ENCODE data around the gene NXF1. TPM values are rescaled to one million over a fixed set of nuclear protein-coding genes. Genes with fewer than 3 reads are reported as not detected.
"Not testable (repeated sequence)": the region's sequence is repeated elsewhere in the genome, so short reads cannot be mapped to it uniquely, and the experiment has no call there.

The NXF1 gene
- polyA plus RNA-seq, 1 experiment: 48.9 TPM

DNA sequence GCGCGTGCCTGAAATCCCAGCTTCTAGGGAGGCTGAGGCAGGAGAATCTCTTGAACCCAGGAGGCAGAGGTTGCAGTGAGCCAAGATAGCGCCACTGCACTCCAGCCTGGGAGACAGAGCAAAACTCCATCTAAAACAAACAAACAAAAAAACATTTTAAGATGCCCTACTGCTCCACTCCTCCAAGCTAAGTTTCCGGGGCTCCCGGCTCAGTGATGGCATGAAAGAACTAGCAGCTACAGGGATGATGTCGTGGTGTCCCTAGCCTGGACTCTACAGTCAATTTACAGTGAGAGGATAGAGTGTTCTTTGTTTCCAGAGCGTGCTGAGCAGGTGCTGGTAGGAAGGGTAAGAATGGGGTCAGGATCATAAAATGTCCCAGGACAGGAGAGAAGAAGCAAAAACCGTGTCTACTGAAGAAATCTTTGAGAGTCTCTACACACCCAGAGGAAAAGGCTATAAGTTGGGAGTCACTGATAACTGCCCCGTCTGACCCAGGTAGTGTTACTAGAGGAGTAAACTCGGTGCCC, 50.1 kb downstream of the NXF1 start:
- H3K9me3 ChIP-seq (ENCODE audit: control insufficient read depth, insufficient read depth, low read length): no peaks in the 10 kb centered on the region
- POLR2A ChIA-PET: no interaction called here
- no peak overlapping the region for H3K4me3 ChIP-seq (ENCODE audit: low read depth, low read length)
- CTCF ChIA-PET: interaction anchor here (3.3 kb wide), 1 partner anchor 31 kb away, joined by 14 read pairs; no protein-coding TSS in a partner anchor
- no peak for DNase-seq (ENCODE audit: low read depth, low spot score)
- no peak overlapping the region for H3K27ac ChIP-seq (ENCODE audit: low read depth, low read length)
- H3K27me3 ChIP-seq (ENCODE audit: control insufficient read depth, insufficient read depth, low read length): no peaks in the 10 kb centered on the region
- TF ChIP-seq, protein P1, sequence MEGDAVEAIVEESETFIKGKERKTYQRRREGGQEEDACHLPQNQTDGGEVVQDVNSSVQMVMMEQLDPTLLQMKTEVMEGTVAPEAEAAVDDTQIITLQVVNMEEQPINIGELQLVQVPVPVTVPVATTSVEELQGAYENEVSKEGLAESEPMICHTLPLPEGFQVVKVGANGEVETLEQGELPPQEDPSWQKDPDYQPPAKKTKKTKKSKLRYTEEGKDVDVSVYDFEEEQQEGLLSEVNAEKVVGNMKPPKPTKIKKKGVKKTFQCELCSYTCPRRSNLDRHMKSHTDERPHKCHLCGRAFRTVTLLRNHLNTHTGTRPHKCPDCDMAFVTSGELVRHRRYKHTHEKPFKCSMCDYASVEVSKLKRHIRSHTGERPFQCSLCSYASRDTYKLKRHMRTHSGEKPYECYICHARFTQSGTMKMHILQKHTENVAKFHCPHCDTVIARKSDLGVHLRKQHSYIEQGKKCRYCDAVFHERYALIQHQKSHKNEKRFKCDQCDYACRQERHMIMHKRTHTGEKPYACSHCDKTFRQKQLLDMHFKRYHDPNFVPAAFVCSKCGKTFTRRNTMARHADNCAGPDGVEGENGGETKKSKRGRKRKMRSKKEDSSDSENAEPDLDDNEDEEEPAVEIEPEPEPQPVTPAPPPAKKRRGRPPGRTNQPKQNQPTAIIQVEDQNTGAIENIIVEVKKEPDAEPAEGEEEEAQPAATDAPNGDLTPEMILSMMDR (IDR thresholded peaks at IDR 0.05; ENCODE audit: low read depth, low read length): no peak

DNA sequence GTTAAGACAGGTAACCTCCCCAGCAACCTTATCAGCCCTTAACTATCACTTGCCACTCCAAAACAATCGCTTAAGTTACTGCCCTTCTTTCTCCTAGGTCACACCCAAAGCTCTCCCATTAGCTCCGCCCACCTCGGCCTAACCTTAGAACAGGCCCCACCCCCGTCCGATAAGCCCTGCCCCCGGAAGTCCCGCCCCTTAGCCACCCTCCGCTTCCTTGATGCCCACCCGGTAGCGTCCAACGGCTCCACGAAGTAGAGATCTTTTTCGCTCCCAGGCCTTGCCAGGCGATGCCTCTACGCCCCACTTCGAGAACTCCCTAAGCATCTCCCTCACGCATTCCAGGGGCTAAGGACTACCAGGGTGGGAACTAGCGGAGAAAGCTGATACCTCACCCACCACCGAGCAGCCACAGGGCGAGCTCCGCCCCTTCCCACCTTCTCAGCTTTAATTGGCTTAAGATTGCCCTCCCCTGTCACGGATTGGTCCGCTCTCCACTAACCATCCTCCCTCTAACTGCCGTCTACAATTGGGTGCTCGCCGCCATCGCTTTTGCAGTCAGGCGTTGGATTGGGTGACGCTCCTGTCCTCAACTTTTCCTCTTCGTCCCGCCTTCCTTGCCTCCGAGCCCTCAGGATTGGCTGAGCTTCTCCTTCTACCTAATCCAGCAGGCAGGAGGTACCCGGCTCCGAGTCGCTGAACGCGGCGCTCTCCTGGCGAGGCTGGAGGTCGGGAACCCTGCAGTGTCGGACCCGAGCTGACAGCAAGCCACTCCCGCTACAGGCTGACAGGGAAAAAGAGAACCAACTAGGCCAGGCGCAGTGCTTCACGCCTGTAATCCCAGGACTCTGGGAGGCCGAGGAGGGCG, 51.3 kb downstream of the NXF1 start, which contains the start of gene ZBTB3:
Gene ZBTB3, minus strand, starts transcription at position 425 of the 868 bp plus-strand sequence. CDS start 496 bp downstream, outside the sequence.
- no peaks in the 10 kb centered on the region for H3K27me3 ChIP-seq (ENCODE audit: control insufficient read depth, insufficient read depth, low read length)
- peak; percentile 97 for DNase-seq (ENCODE audit: low read depth, low spot score)
- ChIA-PET CTCF (interaction anchor here (0.7 to 3.3 kb wide), 5 partner anchors 8 to 99 kb away, joined by 3 to 14 read pairs (median 7); partner anchors contain the start of gene POLR2G), POLR2A (interaction anchor here (0.6 to 1.8 kb wide), 29 partner anchors 8 to 249 kb away, joined by 3 to 31 read pairs (median 4); partner anchors contain the start of genes C11orf98, CSKMT, EEF1G and HNRNPUL2)
- peak within 1 kb of the TSS; percentile 94 for H3K4me3 ChIP-seq (ENCODE audit: low read depth, low read length)
- no peaks in the 10 kb centered on the region for H3K9me3 ChIP-seq (ENCODE audit: control insufficient read depth, insufficient read depth, low read length)
- TF ChIP-seq, protein P1 (IDR thresholded peaks at IDR 0.05; ENCODE audit: low read depth, low read length): no peak
- peak within 1 kb of the TSS; percentile 80 for H3K27ac ChIP-seq (ENCODE audit: low read depth, low read length)

DNA sequence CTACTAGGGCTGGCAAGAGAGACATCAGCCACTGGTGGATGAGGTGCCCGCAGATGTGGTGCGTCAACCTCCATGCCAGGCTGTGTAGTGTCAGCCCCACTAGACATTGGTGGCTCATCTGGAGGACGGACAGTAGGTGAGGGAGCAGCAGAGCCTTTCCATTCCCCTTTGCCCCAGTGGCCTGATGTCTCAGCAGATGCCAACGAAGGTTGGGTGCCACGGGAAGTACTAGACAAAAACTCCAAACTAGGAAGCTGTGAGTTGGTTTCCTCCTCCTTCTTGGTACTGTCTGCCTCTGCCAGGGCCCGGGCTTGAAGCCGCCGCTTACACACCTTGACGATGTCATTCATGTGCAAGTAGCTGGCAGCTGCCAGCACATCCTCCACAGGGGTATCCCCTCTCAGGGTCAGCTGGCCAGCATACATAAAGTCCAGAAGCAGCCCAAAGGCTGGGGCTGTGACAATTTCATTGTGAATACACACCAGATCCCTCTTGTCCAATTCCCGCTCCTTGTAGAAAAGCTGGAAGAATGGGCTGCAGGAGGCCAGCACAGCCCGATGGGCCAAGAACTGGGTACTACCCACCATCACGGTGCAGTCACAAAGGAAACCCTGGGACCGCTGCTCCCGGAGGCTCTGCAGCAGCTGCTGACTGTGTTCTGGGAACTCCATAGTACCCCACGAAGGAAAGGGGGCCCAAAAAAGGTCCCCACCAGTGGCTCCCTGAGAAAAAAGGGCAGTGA, 52.1 kb downstream of the NXF1 start:
- Histone ChIP-seq H3K27me3 (ENCODE audit: control insufficient read depth, insufficient read depth, low read length) (no peaks in the 10 kb centered on the region), H3K9me3 (ENCODE audit: control insufficient read depth, insufficient read depth, low read length) (no peaks in the 10 kb centered on the region), H3K4me3 (ENCODE audit: low read depth, low read length) (peak overlapping the region; percentile 94), H3K27ac (ENCODE audit: low read depth, low read length) (no peak overlapping the region)
- no peak for DNase-seq (ENCODE audit: low read depth, low spot score)
- TF ChIP-seq, protein P1 (IDR thresholded peaks at IDR 0.05; ENCODE audit: low read depth, low read length): no peak
- ChIA-PET CTCF (interaction anchor here (0.7 to 3.3 kb wide), 4 partner anchors 8 to 72 kb away, joined by 3 to 14 read pairs (median 8); partner anchors contain the start of gene POLR2G), POLR2A (interaction anchor here (0.6 to 1.8 kb wide), 22 partner anchors 9 to 239 kb away, joined by 3 to 31 read pairs (median 4); partner anchors contain the start of genes C11orf98, CSKMT, EEF1G and HNRNPUL2)

DNA sequence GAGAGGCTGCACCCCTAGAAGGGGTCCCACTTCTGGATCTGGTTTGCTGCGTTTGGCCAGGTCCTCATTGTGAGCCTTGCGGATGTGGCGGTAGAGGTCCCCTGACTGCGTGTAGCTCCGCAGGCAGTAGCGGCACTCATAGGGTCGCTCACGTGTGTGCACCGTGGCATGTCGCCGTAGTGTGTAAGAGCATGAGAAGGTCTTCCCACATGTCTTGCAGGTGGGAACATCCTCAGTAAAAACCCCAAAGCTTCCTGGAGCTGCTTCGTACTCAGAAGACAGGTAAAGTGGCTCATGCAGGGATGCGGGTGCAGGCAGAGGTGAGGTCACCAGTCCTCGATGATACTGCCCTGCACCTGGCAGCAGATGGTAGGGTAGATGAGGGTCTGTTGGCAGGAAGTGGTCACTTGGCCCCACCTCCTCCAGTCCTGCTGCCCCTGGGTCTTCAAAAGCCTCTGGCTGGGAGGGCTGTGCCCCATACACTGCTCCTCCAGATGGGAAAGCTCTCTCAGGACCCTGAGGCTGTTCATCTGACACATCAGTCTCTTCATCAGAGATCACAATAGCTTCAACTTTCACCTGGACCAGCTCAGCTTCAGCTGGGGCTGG, 53.0 kb downstream of the NXF1 start:
- Histone ChIP-seq H3K27ac (ENCODE audit: low read depth, low read length) (no peak overlapping the region), H3K4me3 (ENCODE audit: low read depth, low read length) (no peak overlapping the region), H3K9me3 (ENCODE audit: control insufficient read depth, insufficient read depth, low read length) (no peaks in the 10 kb centered on the region), H3K27me3 (ENCODE audit: control insufficient read depth, insufficient read depth, low read length) (no peaks in the 10 kb centered on the region)
- ChIA-PET POLR2A (interaction anchor here (1.0 kb wide), 1 partner anchor 12 kb away, joined by 8 read pairs; no protein-coding TSS in a partner anchor), CTCF (interaction anchor here (3.3 kb wide), 1 partner anchor 34 kb away, joined by 14 read pairs; no protein-coding TSS in a partner anchor)
- no peak for DNase-seq (ENCODE audit: low read depth, low spot score)
- TF ChIP-seq, protein P1 (IDR thresholded peaks at IDR 0.05; ENCODE audit: low read depth, low read length): no peak

DNA sequence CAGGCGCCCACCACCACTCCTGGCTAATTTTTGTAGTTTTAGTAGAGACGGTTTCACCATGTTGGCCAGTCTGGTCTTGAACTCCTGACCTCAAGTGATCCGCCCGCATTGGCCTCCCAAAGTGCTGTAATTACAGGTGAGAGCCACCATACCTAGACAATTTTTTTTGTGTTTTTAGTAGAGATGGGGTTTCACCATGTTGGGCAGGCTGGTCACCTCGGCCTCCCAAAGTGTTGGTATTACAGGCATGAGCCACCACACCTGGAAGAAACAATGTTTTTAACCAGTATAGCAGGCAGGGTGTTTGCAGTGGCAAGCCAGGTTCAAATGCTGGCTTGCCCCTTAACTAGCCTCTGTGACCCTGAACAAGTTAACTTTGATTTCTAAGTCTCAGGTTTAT, 55.3 kb downstream of the NXF1 start:
- H3K4me3 ChIP-seq (ENCODE audit: low read depth, low read length); DNase-seq (ENCODE audit: low read depth, low spot score); H3K27me3 ChIP-seq (ENCODE audit: control insufficient read depth, insufficient read depth, low read length); H3K9me3 ChIP-seq (ENCODE audit: control insufficient read depth, insufficient read depth, low read length); H3K27ac ChIP-seq (ENCODE audit: low read depth, low read length): not testable (repeated sequence)
- CTCF ChIA-PET: interaction anchor here (0.6 to 1.2 kb wide), 2 partner anchors 27 to 37 kb away, joined by 3 to 10 read pairs; no protein-coding TSS in a partner anchor
- POLR2A ChIA-PET: interaction anchor here (1.0 kb wide), 1 partner anchor 84 kb away, joined by 3 read pairs; no protein-coding TSS in a partner anchor
